Stimulated activated CD4-positive, alpha-beta T cell treated with anti-CD3 and anti-CD28 coated beads, Interleukin-2, amount 100 ng/mL, for 48 hours (primary cell): Measurements from ENCODE around the gene COL18A1.

Source experiments
- DNase-seq, 2 donors: peaks; one replicate each; pipeline ENCODE4 v3.0.0-alpha.2; 2020

COL18A1 gene

DNA sequence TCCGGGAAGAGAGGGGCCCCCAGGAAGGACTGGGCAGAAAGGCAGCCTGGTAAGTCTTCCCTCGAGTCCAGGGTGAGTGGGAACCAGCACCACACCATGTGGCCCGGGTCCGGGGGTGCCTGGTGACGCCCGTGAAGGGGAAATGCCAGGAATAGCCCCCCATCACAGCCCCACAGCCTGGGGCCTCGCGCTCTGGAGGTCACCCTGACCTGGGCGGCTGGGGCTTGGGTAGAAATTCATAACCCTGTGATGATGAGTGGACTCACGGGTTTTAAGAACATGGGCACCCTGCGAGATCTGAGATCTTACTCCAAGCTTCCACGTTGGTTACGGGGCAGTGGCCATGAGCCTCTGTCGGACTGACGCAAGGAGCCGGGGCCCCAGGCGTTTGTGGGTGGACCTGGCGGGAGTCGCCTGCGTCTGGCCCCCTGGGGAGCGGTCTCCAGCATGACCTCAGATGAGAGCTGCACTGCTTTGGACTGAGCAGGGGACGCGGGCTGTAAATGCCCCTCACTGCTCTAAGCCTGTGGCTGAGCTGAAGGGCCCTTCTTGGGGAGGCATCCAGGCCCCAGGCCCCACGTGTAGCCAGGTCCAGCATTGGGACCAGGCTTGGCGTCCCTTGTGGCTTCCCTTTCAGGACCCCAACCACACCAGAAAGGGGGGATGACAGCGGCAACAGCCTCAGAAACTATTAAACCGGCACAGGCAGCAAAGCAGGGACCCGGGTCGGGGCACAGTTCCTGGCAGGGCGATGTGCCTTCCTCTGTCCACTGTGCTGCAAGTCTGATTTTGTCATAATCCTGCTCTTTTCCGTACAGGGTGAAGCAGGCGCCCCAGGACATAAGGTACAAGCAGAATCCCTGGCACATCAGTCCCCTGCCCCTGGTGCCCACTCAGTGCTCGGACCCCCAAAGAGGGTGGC, 77.3 kb downstream of the COL18A1 start:
- no peak for DNase-seq

DNA sequence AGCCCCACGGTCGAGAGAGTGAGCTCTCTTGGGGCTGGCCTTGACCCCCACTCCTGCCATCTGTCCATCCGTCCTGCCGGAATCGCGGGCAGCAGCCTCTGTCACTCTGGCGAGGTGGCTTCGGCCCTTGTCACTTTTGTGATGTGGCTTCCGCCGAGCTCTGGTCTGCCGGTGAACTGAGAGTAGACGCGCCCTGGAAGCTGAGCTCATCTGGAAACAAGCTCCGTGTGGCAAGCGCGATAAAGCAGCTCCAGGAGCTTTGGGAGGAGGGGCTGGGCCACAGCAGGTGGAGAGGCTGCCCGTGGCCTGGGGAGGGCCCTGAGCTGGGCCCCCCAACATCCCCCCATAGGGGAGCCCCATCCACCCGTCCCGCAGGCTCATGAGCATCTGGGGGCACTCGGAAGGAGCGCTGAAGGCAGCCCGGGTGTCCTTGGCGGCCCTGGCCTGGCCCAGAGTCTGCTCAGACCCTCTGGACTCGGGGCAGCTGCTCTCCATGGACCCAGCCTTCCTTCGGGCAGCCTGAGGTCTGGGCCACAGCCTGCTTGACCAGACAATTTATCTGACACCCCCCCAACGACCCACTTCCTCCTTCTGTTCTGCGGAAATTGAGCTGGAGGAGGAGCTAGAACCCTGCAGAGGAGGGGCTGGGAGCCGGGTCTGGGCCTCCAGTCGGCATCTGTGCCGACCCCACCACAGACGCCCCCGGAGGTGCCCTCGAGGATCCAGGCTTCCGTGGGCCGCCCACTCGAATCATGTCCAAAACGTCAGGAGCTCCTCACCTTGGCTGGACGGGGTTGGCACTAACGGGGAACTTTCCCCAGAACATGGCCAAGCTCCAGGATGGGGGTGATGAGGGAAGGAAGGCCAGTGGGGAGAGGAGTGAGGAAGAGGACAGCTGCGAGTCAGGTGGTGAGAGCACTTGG, 78.2 kb downstream of the COL18A1 start:
- DNase-seq = peak in 1 of 2 donors; percentile 33

DNA sequence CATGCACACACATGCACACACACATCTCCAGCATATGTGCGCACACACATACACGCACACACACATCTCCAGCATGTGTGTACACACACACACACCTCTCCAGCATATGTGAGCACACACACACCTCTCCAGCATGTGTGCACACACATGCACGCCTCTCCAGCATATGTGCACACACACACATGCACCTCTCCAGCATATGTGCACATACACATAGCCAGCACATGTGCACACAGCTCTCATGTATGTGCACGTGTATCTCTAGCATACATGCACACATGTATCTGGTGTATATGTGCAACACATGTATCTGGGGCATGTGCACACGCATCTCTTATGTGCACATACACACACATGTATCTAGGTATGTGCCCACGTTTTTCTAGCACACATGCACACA, 79.4 kb downstream of the COL18A1 start:
- no peak for DNase-seq

DNA sequence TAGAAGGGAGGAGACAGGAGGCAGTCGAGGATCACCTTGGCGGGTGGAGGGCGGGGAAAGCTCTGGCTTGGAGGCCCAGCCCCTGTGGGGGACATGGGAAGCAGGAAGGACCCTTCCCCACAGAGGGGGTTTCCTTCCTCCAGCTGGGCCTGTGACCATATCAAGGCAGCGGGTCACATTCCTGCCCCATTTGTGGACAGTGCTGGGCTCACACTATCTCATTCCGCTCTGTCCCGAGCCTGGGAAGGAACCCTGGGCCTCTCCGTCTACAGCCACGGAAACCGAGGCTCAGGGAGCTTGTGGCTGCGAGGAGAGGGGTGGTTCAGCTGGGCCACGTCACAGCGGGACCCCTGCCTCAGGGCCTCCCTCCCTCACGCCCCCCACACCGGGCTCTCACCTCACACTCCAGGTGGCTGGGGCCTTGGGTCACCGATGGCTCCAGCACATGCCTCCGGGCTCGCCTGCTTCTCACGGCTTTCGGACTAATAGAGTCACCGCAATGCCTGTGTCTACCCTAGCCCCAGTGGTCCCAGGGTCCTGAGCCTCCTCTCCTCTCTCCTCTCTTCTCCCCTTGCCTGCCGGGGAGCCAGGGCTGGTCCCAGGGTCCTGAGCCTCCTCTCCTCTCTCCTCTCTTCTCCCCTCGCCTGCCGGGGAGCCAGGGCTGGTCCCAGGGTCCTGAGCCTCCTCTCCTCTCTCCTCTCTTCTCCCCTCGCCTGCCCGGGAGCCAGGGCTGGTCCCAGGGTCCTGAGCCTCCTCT, 80.9 kb downstream of the COL18A1 start:
- no peak for DNase-seq

DNA sequence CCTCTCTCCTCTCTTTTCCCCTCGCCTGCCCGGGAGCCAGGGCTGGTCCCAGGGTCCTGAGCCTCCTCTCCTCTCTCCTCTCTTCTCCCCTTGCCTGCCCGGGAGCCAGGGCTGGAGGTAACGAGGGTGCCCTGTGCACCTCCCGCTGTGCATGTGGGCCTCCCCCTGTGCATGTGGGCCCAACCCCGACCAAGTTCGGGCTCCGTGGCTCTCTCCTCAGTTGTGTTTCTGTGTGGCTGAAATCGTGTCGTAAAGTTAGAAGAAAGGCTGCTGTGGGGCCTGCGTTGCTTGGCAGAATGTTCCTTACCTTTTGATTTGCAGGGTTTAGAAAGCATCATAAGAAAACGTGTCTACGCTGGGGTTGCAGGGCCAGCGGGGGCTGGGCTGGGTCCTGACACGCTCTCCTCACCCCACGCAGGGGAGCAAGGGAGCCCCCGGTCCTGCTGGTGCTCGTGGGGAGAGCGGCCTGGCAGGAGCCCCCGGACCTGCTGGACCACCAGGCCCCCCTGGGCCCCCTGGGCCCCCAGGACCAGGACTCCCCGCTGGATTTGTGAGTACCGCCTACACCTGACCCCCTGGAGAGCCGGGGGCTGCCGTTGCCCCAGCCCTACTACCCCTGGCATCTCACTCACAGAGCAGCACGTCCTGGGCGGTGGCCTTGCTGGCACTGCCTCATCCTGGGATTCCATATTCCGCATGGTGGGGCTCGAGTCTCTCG, 81.6 kb downstream of the COL18A1 start:
- DNase-seq = no peak

DNA sequence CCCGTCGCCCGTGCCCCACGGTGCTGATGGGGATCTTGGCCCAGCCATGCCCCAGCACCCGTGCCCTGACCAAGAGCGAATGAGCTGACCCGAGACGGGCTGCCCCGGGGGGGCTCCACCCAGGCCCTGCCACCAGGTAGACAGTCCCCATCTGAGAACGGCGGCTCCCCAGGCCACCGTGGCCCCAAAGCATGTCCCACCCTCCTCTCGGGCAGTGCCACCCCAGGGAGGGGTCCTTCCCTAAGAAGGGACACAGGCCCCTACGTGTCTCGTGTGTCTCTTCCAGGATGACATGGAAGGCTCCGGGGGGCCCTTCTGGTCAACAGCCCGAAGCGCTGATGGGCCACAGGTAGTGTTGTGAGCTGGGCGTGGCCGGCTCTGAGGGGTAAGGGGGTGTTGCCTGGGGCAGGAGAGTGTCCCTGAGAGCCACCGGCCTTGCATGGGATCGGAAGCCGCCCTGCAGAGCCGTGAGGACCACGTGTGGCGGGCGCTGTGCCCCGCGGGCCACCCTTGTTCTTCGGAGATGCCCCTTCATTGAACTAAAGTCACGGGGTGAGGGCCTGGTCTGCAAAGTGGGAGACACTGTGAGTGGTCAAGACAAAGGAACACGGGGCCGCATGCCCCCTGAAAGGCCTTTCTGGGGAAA, 82.3 kb downstream of the COL18A1 start:
- no peak for DNase-seq

DNA sequence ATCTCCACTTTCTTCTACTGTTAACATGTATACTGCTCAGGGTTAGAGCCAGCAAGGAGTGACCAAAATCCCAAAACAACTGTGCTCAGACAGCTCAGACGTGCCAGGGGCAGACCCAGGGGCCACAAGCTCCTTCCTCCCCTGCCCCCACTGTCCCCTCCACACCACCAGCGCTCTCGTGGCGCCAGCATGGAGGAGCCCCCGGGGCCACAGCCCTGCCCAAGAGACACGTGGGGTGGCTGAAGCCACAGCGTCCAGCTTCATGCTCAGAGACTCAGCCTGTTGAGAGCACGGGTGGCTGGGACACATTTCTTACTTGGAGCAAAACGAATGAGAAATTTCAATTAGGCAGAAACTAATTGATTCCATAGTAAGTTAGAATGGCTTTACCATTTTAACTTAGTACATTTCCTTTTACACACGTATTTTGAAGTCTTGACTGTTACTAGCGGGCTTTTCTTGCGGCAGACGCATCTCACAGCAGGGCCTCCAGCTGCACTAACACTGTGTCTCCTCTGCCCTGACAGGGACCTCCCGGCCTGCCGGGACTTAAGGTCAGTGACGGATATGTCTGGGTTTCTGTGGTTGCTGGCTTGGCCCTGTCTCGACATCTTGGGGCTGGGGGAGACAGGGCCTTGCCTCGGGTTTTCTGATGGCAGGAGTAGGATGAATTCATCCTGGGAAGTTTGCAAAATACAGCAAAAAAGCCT, 83.1 kb downstream of the COL18A1 start:
- DNase-seq = no peak

DNA sequence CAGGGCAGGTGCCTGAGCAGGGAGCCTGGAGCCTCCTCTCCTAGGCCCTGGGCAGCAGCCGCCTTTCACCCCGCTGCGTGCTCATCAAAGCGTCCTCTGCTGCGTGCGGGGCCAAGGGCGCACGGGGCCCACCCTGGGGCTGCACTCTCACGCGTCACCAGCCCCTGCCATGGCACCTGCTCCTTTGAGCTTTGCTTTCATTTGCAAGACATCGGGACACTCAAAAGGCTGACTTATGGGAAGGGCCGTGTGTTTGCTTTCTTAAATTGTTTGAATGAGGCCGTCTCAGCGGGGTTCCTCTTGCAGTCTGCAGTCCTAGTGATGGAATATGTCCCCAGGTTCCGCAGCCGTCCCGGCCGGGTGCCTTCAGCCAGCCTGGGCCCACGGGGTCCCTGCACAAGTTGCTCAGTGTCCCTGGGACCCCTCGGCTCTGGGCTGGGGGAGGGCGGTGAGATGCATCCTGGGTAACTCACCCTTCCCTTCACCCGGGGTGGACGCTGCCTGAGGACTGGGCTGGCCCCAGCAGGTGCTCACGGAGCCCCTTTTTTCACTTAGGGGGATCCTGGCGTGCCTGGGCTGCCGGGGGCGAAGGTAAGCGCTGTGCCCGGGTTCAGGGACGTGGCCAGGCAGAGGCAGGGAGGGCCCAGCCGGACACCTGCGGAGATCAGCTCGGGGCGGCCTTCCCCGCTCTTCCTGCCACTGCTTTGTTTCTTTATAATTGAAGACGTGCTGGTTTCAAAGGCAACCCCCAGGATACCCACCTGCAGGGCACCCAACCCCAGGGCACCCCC, 84.2 kb downstream of the COL18A1 start:
- no peak for DNase-seq

DNA sequence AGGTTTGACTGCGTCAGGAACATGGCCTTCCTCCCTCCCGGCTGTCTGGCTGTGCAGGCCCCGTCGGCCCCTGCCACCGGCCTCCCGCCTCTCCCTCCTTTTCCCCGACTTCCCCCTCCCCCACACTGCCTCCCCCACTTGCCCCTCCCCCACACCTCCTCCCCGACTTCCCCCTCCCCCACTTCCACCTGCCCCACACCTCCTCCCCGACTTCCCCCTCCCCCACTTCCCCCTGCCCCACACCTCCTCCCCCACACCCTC, 84.7 kb downstream of the COL18A1 start:
- no peak for DNase-seq

DNA sequence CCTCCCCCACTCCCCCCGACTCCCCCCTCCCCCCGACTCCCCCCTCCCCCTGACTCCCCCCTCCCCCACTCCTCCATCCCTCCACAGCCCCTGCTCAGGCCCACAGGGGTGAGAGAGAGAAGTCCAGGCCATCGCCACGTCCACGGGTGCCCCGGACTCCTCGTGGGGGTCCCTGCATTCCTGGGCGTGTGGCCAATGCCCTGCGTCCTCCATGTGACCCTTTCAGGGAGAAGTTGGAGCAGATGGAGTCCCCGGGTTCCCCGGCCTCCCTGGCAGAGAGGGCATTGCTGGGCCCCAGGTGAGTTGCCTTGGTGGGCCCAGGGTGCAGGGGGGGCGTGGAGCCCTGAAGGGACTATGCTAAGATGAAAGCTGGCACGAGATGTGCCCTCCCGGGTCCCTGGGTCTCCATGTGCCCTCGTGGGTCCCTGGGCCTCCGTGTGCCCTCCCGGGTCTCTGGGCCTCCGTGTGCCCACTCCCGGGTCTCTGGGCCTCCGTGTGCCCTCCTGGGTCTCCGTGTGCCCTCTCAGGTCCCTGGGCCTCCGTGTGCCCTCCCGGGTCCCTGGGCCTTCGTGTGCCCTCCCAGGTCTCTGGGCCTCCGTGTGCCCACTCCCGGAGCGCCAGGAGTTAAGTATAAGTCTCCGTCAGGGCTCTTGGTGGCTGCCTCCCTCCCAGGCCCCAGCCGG, 85.2 kb downstream of the COL18A1 start:
- no peak for DNase-seq

DNA sequence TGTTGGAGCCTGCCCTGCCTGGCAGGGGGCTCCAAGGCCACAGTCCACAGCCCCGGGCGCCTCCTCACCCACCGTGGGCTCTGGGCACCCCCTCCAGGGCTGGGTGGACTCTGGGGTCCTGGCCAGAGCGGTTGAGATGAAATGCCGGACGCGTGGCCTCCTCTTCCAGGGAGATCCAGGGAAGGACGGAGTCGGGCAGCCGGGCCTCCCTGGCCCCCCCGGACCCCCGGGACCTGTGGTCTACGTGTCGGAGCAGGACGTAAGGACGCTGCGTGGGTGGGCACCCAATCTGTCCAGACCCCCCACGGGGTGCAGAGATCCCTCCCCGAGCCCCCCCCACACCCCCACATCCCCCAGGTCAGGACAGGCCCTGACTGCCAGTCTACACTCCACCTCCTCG, 86.1 kb downstream of the COL18A1 start:
- DNase-seq = no peak

DNA sequence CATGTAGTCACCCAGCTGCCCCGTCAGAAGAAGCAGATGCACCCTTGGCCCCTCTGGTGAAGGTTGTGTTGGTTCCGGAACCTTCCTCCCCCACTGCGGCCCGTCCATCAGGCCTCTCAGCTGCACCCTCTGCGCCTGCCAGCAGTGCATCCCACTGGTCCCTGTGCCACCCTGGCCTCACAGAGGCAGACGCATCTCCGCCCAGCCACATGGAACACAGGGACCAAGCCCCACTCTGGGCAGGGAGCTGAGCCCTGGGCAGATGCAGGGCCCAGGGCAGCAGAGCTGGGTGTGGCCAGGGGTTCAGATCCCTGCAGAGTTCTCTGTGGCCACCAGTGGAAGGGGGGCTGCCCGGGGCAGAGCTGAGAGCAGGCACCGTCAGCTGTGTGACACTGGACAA, 86.7 kb downstream of the COL18A1 start:
- DNase-seq = no peak

DNA sequence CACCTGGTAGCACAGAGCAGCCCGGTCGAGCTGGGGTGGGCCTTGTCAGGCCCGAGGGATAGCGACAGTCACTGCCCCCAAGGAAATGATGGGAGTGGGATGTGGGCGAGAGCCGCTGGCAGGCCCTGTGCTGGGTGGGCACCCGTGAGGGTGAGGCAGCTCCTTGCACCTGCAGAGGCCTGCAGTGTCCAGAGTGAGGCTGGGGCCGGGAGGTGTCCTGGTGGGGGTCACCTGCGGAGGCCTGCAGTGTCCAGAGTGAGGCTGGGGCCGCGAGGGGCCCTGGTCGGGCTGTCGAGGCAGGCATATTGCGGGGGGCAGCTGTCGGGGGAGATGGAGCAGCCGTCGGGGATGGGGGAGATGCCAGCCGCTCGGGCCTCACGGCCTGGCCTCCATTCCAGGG, 87.8 kb downstream of the COL18A1 start:
- no peak for DNase-seq

DNA sequence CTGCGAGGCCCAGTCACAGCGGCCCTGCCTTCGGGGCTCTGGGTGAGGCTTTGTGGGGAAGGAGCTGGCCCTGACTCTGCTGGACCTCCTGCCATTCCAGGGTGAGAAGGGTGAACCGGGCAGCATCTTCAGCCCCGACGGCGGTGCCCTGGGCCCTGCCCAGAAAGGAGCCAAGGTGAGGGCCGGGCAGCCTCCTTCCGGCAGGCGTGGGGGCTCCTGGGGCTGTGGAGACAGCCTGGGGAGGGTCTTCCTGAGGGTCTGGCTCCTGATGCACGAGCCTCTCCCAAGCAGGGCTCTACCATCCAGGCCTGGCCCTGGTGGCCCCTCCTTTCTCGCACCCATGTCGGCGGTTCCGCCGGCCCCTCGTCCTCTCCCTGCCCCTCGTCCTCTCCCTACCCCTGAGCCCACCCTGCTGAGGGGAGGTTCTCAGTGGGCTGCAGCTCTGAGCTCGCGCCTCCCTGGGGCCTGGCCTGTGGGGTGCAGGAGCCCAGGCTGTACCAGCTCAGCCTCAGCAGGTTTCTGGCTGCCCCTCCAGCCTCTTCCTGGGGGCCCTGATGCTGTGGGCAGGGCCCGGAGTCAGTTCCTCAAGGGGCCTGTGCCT, 88.5 kb downstream of the COL18A1 start:
- DNase-seq = no peak

DNA sequence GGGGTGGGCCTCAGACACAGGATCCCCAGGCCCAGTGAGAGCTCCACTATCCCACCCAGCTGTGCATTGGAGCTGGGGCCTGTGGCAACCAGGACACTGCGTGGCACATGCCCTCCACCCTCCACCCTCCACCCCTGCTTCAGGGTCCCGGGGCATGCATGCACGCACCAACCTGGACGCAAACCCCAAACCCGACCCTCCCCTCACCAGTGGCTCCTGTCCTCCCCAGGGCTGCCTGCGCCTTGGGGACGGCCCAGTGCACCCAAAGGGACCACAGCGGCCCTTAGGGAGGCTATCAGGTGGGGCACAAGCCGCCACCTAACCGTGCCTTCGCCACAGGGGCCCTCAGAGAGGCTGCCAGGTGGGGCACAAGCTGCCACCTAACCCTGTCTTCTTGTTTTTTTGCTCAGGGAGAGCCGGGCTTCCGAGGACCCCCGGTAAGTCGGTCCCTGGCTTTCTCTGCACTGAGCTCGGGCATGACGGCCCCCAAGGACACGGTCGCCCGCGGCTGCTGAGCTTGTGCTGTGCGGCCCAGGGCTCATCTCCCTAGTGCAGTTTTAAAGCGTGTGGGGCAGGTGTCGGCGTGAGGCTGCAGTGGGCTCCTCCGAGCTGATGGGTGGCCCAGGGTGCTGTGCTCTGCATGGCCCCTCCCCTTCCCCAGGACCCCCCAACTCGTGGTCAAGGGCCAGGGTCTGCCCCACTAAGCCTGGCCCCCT, 89.3 kb downstream of the COL18A1 start:
- no peak for DNase-seq

DNA sequence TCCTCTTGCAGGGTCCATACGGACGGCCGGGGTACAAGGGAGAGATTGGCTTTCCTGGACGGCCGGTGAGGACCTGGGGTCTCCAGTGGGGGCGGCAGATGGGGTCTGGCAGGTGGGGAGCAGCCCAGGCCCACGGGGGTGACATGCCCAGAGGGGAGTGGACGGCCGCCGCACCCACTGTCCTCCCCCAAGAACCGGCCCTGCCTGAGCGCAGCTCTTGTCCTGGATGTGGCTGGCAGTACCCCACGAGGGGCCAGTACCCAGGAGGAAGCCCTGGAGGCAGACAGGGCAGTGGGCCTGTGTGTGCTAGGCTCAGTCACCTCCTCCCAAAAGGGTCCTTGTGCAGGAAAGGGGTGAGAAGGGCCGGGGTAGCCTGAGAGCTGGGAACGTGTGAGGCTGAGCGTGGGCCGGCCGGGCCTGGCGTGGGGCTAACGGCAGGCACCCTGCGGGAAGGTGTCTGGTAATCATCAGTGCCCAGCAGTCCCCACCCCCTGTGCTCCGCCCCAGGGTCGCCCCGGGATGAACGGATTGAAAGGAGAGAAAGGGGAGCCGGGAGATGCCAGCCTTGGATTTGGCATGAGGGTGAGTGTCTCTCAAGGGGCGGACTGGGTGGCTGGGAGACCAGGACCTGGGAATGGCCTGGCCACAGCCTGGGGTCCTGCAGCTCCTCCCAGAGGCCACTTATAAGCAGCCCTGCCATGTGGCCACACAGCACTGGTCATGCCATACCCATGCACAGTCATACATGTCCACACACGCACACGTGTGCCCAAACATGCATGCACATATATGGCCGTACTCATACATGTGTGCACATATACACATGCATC, 90.1 kb downstream of the COL18A1 start:
- DNase-seq = no peak

DNA sequence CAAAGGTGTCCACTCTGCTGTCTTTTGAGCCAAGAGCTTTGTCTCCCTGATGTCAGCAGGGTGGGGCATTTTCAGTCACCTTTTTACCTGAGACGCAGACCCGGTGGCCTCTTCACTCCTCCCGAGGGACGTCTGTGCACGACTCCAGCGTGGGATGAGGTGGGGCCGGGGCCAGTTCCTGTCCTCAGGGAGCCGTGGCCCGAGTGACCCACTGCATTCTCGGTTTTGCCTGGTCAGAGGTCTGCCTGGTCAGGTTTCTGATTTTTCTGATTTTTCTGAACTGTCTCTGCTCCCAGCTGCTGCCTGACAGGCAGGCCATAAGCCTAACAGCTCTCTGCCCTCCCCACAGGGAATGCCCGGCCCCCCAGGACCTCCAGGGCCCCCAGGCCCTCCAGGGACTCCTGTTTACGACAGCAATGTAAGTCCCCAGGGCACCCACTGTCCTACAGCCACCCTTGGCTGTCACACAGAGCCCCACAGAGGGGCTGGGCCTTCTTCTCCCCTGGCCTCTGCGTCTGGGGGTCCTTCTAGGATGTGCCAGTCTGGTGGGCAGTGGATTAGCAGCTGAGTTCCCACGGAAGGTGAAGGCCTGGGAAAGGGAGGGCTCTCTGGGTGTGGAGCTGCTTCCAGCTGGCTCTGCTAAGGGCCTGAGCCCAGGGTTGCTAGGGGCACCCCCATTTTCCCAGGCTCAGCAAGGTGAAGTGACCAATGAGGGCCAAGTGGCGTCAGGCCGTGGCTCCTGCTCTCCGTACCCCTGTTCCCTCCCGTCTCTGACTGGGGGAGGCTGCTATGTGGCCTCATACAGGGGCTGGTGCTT, 91.4 kb downstream of the COL18A1 start:
- DNase-seq = no peak
